C4-2B (cell line): Measurements from ENCODE around the gene SARDH.
"Not testable (repeated sequence)": the region's sequence is repeated elsewhere in the genome, so short reads cannot be mapped to it uniquely, and the experiment has no call there.

Experiments used
- H3K27ac ChIP-seq: fragments of 450-650 bp; 2 replicates; pipeline ENCODE4 v1.5.1; 2017
- CTCF ChIP-seq: fragments of 450-650 bp; conservative IDR thresholded peaks from 2 replicates; pipeline ENCODE4 v1.5.1; 2017; ENCODE audit warnings: mild to moderate bottlenecking
- ZFX ChIP-seq: fragments of 450-650 bp; IDR thresholded peaks from 2 replicates; pipeline ENCODE4 v1.6.1; 2017

SARDH gene

GRCh38 chr9:133633681-133634080 lies 104.5 kb downstream of the SARDH start:
- H3K27ac ChIP-seq: no peak overlapping the region
- TF ChIP-seq ZFX (no peak), CTCF (no peak)

GRCh38 chr9:133632806-133633680 lies 105.1 kb downstream of the SARDH start:
- TF ChIP-seq ZFX: no peak
- no peak for TF ChIP-seq CTCF
- H3K27ac ChIP-seq: no peak overlapping the region

- TF ChIP-seq CTCF (no peak), ZFX (no peak)
Measured at GRCh38 chr9:133631111-133631510, 107.0 kb downstream of the SARDH start.

GRCh38 chr9:133629221-133630110 lies 108.7 kb downstream of the SARDH start:
- no peak overlapping the region for H3K27ac ChIP-seq
- TF ChIP-seq CTCF (no peak), ZFX (no peak)

More at GRCh38 chr9:133631111-133631510, 107.0 kb downstream of the SARDH start:
- no peak overlapping the region for H3K27ac ChIP-seq

GRCh38 chr9:133628766-133629165 lies 109.4 kb downstream of the SARDH start:
- H3K27ac ChIP-seq: no peak overlapping the region
- TF ChIP-seq ZFX (no peak), CTCF (no peak)

GRCh38 chr9:133627341-133627740 lies 110.8 kb downstream of the SARDH start:
- H3K27ac ChIP-seq: no peak overlapping the region
- TF ChIP-seq ZFX (no peak), CTCF (no peak)

- not testable (repeated sequence) for H3K27ac ChIP-seq
Measured at GRCh38 chr9:133626008-133626407, 112.1 kb downstream of the SARDH start.
